Left lung (tissue), 10 donors: ENCODE results near the gene MCTP2. TPM values are rescaled to one million over a fixed set of nuclear protein-coding genes. Genes with fewer than 3 reads are reported as not detected.

Source experiments
- ATAC-seq: fragments of 200-7000 bp; cut with Tn5 transposase; one replicate; pipeline ENCODE4 v1.9.1; 2020; ENCODE audit warnings: moderate library complexity
- DNase-seq, 4 donors: peaks; one replicate each; pipeline ENCODE4 v3.0.0-alpha.2; 2013 to 2020
- H3K27ac ChIP-seq, 2 donors: fragments of 200-600 bp; sonication (generic) in 1 of 2; one replicate each; pipeline versions ENCODE4 v1.5.0 to v1.8.0; 2020 to 2021
- H3K27me3 ChIP-seq, 2 donors: fragments of 200-600 bp; sonication (generic) in 1 of 2; one replicate each; pipeline versions ENCODE4 v1.5.0 to v1.8.0; 2020 to 2021
- H3K36me3 ChIP-seq, 2 donors: fragments of 200-600 bp; sonication (generic) in 1 of 2; one replicate each; pipeline versions ENCODE4 v1.5.0 to v1.8.0; 2020 to 2021
- H3K4me1 ChIP-seq, 2 donors: fragments of 200-600 bp; one replicate each; pipeline ENCODE4 v1.8.0; 2021
- H3K4me3 ChIP-seq, 2 donors: fragments of 200-600 bp; sonication (generic) in 1 of 2; one replicate each; pipeline versions ENCODE4 v1.5.0 to v1.8.0; 2020 to 2021; ENCODE audit warnings: mild to moderate bottlenecking in 1 of 2
- H3K9me3 ChIP-seq, 2 donors: fragments of 200-600 bp; sonication (generic) in 1 of 2; one replicate each; pipeline versions ENCODE4 v1.5.0 to v1.8.0; 2020 to 2021
- intact Hi-C, 2 donors: fragments of 100-400 bp; cut with DNase I; formaldehyde crosslinking; loops; one replicate each; pipeline versions ENCODE4 v1.11.2 to v1.14.2; 2022
- polyA plus RNA-seq, 6 donors: library from polyadenylated mRNA; unstranded; fragments of 120-200 nt; gene quantifications; one replicate each; pipeline ENCODE4 v1.2.1, GENCODE V29; 2013; ENCODE audit not compliant: insufficient read length in 6 of 6
- total RNA-seq, 2 donors: library from RNA; stranded (reverse); fragmentation: NEBNext Ultra II Directional; extraction: Animal tissue kit (Norgen Biotek cat#: 25700); gene quantifications; one replicate each; pipeline ENCODE4 v1.2.1, GENCODE V29; 2021
- TF ChIP-seq, protein P1 (sequence below), 2 donors: fragments of 200-600 bp; sonication (generic) in 1 of 2; IDR thresholded peaks; one replicate each; pipeline versions ENCODE4 v1.5.0 to v1.8.0; 2021; ENCODE audit warnings: antibody characterized with exemption in 2 of 2
- donor health status: DM: no; HTN: yes; CAD: no.
- donor health status: DM: no; HTN: no; CAD: no.

MCTP2 gene
- total and polyA plus RNA-seq, 8 donors: 25.9 to 38.8 (median 35.0) TPM

DNA sequence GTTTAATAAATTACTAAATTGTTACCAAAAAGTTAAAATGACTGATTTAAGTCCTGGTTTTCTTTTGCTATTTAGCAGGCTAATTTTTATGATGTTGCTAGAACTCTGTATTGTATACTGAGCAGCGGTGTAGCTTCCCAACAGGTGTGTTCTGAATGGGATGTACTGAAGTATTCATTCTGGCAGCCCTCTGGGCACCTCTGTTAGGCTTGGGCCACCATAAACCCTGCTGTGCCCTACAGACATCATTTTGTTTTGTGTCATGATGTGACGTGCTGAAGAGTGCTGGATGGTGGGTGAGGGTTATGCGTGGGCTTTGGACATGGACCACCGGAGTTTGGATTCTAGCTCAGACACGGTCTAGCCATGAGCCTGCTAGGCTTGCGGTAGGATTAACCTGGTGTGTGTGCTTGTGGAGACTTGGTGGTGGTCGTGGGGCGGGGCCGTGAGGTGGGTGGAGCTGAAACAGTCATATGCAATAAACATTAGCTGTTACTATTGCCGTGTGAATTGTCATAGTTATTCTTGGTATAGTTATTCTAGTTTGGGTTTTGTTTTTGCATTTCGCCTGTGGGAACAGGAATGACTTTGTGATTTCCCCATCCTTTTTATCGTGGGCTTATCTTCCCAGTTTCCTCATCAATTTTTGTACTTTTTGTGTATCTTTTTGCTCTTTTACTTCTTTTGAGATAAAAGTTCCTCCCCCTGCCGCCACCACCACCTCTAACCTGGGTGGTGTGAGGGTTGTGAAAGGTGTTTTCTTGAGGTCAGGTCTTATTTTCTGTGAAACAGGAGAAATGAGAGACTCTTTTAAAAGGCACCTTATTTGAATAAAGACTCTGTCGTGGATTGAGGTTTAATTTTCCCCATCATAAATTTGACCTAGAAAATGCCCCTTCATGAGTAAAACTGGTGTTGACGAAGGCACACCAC lies 93.7 kb downstream of the MCTP2 start:
- intact Hi-C loops: loop anchor here in 1 of 2 donors (5.0 kb wide), 1 partner anchor 158 kb away; no protein-coding TSS in a partner anchor
- ATAC-seq: no peak
- H3K9me3 ChIP-seq: no peaks in the 10 kb centered on the region
- no peak overlapping the region for H3K4me3 ChIP-seq
- DNase-seq: no peak
- TF ChIP-seq, protein P1, sequence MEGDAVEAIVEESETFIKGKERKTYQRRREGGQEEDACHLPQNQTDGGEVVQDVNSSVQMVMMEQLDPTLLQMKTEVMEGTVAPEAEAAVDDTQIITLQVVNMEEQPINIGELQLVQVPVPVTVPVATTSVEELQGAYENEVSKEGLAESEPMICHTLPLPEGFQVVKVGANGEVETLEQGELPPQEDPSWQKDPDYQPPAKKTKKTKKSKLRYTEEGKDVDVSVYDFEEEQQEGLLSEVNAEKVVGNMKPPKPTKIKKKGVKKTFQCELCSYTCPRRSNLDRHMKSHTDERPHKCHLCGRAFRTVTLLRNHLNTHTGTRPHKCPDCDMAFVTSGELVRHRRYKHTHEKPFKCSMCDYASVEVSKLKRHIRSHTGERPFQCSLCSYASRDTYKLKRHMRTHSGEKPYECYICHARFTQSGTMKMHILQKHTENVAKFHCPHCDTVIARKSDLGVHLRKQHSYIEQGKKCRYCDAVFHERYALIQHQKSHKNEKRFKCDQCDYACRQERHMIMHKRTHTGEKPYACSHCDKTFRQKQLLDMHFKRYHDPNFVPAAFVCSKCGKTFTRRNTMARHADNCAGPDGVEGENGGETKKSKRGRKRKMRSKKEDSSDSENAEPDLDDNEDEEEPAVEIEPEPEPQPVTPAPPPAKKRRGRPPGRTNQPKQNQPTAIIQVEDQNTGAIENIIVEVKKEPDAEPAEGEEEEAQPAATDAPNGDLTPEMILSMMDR (IDR thresholded peaks at IDR 0.05): no peak
- H3K27ac ChIP-seq: no peak overlapping the region
- peaks cover 0 to 3% of the 10 kb centered on the region in 2 donors for H3K36me3 ChIP-seq
- H3K27me3 ChIP-seq: no peaks in the 10 kb centered on the region
- H3K4me1 ChIP-seq: peaks cover 0 to 20% of the 10 kb centered on the region in 2 donors

DNA sequence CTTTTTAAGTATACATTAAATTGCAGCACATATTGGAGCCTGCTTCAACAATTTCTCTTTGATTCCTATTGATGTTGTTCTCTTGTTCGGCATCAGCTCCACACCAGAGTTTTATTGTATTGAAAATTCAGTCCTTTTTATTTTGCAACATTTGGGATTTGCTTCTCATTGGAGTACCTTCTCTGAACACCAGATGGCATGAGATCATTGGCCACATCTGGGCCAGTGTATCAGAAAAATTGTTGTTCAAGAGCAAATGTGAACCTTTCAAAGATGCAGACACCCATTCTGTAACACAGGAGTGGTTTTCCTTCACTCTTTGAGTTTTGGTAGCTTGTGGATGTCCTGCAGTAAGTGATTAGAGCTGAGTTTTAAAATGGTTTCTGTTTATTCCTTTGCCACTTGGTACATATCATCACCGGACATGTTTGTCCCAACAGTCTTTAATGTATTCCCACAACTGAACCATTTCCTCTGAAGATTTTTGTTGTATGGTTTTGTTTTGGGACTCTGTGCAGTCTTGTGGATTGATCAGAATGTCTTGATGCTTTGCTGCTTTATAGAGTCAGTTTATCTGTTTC lies 96.1 kb downstream of the MCTP2 start:
- no peaks in the 10 kb centered on the region for H3K9me3 ChIP-seq
- no peaks in the 10 kb centered on the region for H3K27me3 ChIP-seq
- no peaks in the 10 kb centered on the region for H3K36me3 ChIP-seq
- peak; percentile 52 for ATAC-seq
- peaks cover 0 to 22% of the 10 kb centered on the region in 2 donors for H3K4me1 ChIP-seq
- TF ChIP-seq, protein P1 (IDR thresholded peaks at IDR 0.05): peak; percentile 57 to 58
- DNase-seq: peak in 2 of 4 donors; percentile 38 to 58
- H3K27ac ChIP-seq: no peak overlapping the region
- intact Hi-C loops: no loop called here
- H3K4me3 ChIP-seq: no peak overlapping the region

DNA sequence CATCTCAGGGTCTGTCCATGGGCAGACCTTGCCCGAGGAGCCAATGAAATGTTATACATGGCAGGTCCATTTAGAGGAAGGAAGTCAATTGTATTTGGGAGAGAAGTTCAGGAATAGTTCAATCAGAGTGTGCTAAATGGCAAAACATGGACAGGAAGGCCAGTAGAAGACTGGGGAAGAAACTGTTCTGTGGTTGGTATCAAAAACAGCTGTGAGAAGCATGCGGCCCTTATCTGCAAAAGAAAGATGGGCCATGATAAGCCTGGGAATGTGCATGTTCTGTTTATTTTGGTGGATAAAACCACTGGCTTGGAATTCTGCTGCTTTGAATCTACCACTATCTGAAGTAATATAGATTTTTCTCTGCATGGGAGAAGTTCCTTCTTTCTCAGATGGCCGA lies 100.4 kb downstream of the MCTP2 start:
- Histone ChIP-seq H3K36me3 (peaks cover 0 to 6% of the 10 kb centered on the region in 2 donors), H3K27ac (no peak overlapping the region), H3K4me3 (no peak overlapping the region), H3K27me3 (no peaks in the 10 kb centered on the region), H3K4me1 (peaks cover 0 to 8% of the 10 kb centered on the region in 2 donors), H3K9me3 (no peaks in the 10 kb centered on the region)
- intact Hi-C loops: no loop called here
- DNase-seq: no peak
- no peak for ATAC-seq
- TF ChIP-seq, protein P1 (IDR thresholded peaks at IDR 0.05): no peak

DNA sequence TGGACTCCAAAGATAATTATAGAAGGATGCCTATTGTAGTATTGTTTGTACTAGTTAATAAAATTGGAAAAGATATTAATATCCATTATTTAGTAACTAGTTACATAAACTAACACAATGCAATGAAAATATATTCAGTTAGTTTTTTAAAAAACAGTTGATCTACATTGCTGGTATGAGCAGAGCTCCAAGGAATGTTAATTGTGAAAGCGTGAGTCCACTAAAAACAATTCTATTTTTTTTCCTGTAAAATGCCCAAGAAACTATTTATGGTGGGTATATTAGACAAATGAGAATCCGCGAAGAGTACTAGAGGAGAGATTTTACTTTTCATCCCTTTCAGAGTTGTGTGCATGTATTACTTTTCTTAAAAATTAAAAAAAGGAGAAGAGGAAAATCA lies 104.3 kb downstream of the MCTP2 start:
- no peak for ATAC-seq
- TF ChIP-seq, protein P1 (IDR thresholded peaks at IDR 0.05): no peak

More for the DNA sequence above, 104.3 kb downstream of the MCTP2 start:
- no peaks in the 10 kb centered on the region for H3K9me3 ChIP-seq
- intact Hi-C loops: no loop called here
- no peak overlapping the region for H3K4me3 ChIP-seq
- DNase-seq: no peak
- H3K4me1 ChIP-seq: peaks cover 0 to 8% of the 10 kb centered on the region in 2 donors
- H3K27me3 ChIP-seq: no peaks in the 10 kb centered on the region
- peak overlapping the region in 1 of 2 donors; percentile 31 for H3K27ac ChIP-seq
- H3K36me3 ChIP-seq: peaks cover 0 to 9% of the 10 kb centered on the region in 2 donors
